Measurements from ENCODE around the gene DGCR8.

Gene DGCR8

GRCh38 chr22:20089226-20089976 is 9.4 kb downstream of the DGCR8 start:
- in situ Hi-C loops (cut with MboI; ENCODE audit: low sequenced_read_pairs), result no loop called here

- in situ Hi-C loops (cut with MboI; ENCODE audit: low sequenced_read_pairs), result no loop called here
These were observed 10.1 kb downstream of the DGCR8 start for GRCh38 chr22:20089977-20090729.

GRCh38 chr22:20090730-20091240 is 10.7 kb downstream of the DGCR8 start:
- in situ Hi-C loops (cut with MboI; ENCODE audit: low sequenced_read_pairs), result no loop called here

- in situ Hi-C loops (cut with MboI; ENCODE audit: low sequenced_read_pairs), result no loop called here
These were observed 11.8 kb downstream of the DGCR8 start for GRCh38 chr22:20091690-20092476.

- in situ Hi-C loops (cut with MboI; ENCODE audit: low sequenced_read_pairs), result no loop called here
These were observed 12.4 kb downstream of the DGCR8 start for GRCh38 chr22:20092477-20092854.

- in situ Hi-C loops (cut with MboI; ENCODE audit: low sequenced_read_pairs), result no loop called here
These were observed 13.6 kb downstream of the DGCR8 start for GRCh38 chr22:20093418-20094196.

- in situ Hi-C loops (cut with MboI; ENCODE audit: low sequenced_read_pairs), result no loop called here
These were observed 14.3 kb downstream of the DGCR8 start for GRCh38 chr22:20094197-20094807.

- in situ Hi-C loops (cut with MboI; ENCODE audit: low sequenced_read_pairs), result no loop called here
These were observed 15.5 kb downstream of the DGCR8 start for GRCh38 chr22:20095521-20095920.

GRCh38 chr22:20096574-20097420 is 16.8 kb downstream of the DGCR8 start:
- in situ Hi-C loops (cut with MboI; ENCODE audit: low sequenced_read_pairs), result no loop called here

GRCh38 chr22:20099099-20099711 is 19.2 kb downstream of the DGCR8 start:
- in situ Hi-C loops (cut with MboI; ENCODE audit: low sequenced_read_pairs), result no loop called here

GRCh38 chr22:20101638-20102037 is 21.6 kb downstream of the DGCR8 start:
- in situ Hi-C loops (cut with MboI; ENCODE audit: low sequenced_read_pairs), result no loop called here

- in situ Hi-C loops (cut with MboI; ENCODE audit: low sequenced_read_pairs), result no loop called here
These were observed 22.3 kb downstream of the DGCR8 start for GRCh38 chr22:20102203-20102780.

- in situ Hi-C loops (cut with MboI; ENCODE audit: low sequenced_read_pairs), result no loop called here
These were observed 25.6 kb downstream of the DGCR8 start for GRCh38 chr22:20105456-20106204.

- in situ Hi-C loops (cut with MboI; ENCODE audit: low sequenced_read_pairs), result no loop called here
These were observed 26.3 kb downstream of the DGCR8 start for GRCh38 chr22:20106205-20106848.

- in situ Hi-C loops (cut with MboI; ENCODE audit: low sequenced_read_pairs), result no loop called here
These were observed 26.8 kb downstream of the DGCR8 start for GRCh38 chr22:20106849-20107237.

GRCh38 chr22:20107471-20107901 is 27.4 kb downstream of the DGCR8 start:
- in situ Hi-C loops (cut with MboI; ENCODE audit: low sequenced_read_pairs), result no loop called here

All from HL-60/S4 treated with phorbol 12-myristate 13-acetate at 8.2 ng/mL for 4 days and 3 days (cell line).